Head of caudate nucleus (tissue), 42 donors: ENCODE measurements around the gene C1GALT1.
"Not testable (repeated sequence)": the region's sequence is repeated elsewhere in the genome, so short reads cannot be mapped to it uniquely, and the experiment has no call there.

Experiments used
- DNase-seq, 42 donors: peaks; one replicate each; pipeline versions ENCODE4 v3.0.0 to v3.0.0-alpha.2; 2020 to 2021; ENCODE audit warnings: mixed read lengths in 7 of 42
- intact Hi-C: fragments of 100-400 bp; cut with DNase I; formaldehyde crosslinking; loops from one replicate; pipeline ENCODE4 v1.15.0; 2022

C1GALT1 gene

DNA sequence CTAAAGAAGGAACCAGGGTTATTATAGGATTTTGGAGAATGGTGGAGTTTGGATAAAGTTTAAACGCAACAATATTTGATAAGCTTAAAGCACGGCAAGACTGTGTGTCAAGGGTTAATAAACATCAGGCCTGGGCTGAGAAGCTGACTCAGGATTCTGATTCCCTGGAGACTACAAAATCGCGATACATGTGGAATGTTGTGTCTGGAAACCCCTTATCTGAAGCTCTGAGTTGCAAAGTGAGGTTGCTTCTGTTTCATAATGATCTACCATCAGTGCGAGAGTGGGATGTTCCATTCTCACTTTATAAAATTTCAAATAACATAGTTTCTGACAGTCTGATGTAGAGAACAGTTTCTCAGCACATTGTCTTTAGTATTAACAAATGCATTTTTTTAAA lies 7.8 kb downstream of the C1GALT1 start:
- intact Hi-C loops = no loop called here
- DNase-seq = no peak

DNA sequence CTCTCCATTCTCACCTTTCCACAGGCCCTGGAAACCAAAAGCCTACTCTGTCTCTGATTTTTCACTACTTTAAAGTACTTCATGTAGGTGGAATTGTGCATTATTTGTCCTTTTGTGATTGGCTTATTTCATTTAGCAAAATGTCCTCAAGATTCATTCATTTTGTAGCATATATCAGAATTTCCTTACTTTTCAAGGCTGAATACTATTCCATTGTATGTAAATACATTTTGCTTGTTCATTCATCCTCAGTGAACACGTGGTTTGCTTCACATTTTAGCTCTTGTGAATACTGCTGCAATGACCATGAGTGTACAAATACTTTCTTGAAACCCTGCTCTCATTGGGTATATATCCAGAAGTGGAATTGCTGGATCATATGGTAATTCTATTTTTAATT lies 8.8 kb downstream of the C1GALT1 start:
- intact Hi-C loops = no loop called here
- DNase-seq = no peak

DNA sequence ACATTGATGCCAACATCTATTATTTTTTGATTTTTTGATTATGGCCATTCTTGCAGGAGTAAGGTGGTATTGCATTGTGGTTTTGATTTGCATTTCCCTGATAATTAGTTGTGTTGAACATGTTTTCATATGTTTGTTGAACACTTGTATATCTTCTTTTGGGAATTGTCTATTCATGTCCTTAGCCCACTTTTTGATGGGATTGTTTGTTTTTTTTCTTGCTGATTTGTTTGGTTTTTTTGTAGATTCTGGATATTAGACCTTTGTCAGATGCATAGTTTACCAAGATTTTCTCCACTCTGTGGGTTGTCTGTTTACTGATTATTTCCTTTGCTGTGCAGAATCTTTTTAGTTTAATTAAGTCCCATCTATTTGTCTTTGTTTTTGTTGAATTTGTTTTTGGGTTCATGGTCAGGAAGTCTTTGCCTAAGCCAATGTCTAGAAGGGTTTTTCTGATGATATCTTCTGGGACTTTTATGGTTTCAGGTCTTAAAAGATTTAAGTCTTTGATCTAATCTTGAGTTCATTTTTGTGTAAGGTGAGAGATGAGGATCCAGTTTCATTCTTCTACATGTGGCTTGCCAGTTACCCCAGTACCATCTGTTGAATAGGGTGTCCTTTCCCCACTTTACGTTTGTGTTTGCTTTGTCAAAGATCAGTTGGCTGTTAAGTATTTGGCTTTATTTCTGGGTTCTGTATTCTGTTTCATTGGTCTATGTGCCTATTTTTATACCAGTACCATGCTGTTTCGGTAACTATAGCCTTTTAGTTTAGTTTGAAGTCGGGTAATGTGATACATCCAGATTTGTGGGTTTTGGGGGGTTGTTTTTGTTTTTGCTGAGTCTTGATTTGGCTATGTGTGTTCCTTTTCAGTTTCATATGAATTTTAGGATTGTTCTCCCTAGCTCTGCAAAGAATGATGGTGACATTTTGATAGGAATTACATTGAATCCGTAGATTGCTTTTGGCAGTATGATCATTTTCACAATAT lies 10.7 kb downstream of the C1GALT1 start:
- DNase-seq, intact Hi-C loops: not testable (repeated sequence)

DNA sequence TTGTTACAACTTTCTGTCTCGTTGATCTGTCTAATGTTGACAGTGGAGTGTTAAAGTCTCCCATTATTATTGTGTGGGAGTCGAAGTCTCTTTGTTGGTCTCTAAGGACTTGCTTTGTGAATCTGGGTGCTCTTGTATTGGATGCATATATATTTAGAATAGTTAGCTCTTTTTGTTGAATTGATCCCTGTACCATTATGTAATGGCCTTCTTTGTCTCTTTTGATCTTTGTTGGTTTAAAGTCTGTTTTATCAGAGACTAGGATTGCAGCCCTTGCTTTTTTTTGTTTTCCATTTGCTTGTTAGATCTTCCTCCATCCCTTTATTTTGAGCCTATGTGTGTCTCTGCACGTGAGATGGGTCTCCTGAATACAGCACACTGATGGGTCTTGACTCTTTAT lies 17.2 kb downstream of the C1GALT1 start:
- intact Hi-C loops, DNase-seq: not testable (repeated sequence)

DNA sequence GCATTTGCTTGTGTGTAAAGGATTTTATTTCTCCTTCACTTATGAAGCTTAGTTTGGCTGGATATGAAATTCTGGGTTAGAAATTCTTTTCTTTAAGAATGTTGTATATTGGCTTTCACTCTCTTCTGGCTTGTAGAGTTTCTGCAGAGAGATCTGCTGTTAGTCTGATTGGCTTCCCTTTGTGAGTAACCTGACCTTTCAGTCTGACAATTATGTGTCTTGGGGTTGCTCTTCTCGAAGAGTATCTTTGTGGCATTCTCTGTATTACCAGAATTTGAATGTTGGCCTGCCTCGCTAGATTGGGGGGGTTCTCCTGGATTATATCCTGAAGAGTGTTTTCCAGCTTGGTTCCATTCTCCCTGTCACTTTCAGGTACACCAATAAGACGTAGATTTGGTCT lies 17.9 kb downstream of the C1GALT1 start:
- intact Hi-C loops, DNase-seq: not testable (repeated sequence)

DNA sequence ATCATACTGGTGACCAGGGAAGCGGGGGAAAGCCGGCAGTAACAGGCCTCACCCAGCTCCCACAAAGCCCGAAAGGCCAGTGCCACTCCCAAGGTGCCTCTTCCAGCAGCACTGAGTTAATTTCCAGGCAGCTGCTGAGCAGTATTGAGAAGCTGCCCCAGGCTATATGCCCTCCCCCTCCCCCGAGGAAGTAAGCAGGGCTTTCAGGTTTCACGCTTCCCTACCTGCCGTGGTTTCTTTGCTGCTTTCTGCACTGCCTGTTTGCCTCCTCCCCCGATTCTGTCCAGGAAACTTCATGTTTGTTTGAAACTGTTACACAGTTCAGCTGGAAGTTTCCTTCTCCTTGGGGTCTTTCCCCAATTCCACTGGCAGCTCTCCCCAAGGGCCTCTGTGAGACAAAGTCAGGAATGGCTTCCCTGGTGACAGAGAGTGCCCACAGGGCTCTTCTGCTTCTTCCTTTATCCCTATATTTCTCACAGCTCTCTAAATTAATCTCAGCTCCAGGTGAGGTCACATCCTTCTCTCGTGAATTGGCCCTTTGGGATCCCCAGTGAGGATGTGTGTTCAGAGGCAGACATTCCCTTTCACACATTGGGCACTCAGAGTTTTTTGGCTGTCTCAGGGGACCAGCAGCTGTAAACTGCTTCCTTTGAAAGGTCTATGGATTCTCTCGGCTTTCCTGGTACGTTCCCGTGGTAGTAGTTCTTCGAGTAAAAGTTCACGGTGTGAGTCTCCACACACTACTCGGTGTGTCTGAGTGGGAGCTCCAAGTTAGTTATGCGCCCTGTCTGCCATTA lies 19.4 kb downstream of the C1GALT1 start:
- peak in 1 of 42 donors; percentile 6 for DNase-seq
- intact Hi-C loops = no loop called here

DNA sequence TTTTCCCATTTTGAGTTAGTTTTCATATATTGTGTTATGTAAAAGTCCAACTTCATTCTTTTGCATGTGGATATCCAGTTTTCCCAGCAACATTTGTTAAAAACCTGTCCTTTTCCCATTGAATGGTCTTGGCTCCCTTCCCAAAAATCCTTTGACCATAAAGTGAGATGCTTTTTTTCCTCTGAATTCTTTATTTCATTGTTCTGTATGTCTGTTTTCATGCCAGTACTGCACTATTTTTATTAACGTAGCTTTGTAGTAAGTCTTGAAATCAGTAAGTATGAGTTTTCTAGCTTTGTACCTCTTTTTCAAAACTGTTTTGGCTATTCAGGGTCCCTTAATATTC lies 20.0 kb downstream of the C1GALT1 start:
- intact Hi-C loops = no loop called here
- no peak for DNase-seq

DNA sequence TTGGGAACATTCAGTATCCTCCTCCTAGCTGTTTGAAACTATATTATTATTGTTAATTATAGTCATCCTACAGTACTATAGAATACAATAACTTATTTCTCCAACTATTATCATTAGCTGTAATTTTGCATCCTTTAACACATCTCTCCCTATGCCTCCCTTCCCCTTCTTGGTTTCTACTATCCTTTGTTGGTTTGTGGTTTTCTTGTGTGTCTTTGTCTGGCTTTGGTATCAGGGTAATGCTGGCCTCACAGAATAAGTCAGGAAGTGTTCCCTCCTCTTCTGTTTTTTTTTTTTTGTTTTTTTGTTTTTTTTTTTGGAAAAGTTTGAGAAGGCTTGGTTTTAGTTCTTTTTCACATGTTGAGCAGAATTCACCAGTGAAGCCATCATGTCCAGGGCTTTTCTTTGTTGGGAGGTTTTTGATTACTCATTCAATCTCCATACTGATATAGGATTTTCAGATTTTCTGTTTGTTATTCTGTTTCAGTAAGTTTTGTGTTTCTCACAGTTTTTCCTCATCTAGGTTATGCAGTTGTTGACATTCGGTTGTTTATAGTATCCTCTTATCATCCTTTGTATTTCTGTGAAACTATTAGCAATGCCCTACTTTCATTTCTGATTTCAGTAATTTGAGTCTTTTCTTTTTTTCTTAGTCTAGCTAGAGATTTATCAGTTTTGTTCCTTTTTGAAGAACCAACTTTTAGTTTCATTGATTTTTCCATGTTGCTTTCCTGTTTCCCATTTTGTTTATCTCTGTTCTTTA lies 21.6 kb downstream of the C1GALT1 start:
- intact Hi-C loops = no loop called here

DNA sequence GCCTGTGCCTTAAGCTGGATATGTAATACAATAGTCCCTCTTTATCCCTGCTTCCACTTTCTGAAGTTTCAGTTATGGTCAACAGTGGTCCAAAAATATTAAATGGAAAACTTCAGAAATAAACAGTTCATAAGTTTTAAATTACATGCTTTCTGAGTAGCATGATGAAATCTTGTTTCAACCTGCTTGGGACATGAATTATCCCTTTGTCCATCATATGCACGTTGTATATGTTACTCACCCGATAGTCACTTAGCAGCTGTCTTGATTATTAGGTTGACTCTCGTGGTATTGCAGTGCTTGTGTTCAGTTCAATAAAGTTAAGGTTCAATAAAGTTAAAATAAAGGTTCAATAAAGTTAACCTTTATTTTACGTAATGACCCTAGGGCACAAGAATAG lies 25.5 kb downstream of the C1GALT1 start:
- DNase-seq = no peak
- intact Hi-C loops = no loop called here

More for the DNA sequence above, 21.6 kb downstream of the C1GALT1 start:
- DNase-seq = no peak

DNA sequence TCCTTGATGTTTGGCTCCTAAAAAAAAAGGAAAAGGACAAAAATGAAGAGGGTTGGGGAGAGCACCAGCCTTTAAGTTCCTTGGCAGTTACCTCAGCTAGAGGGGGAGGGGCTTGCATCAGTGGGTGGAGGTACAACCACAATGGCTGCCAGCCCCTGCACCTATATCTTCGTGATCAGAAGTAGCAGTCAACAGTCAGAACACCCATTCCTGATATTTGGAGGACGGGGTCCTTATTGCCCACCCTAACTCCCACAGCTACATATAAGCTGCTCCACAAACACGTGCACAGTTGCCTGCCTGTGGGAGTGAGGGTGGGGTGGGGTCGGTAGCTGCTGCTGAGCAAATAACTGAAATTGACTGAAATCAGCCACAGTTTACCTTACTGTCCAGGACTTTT lies 26.2 kb downstream of the C1GALT1 start:
- DNase-seq = no peak
- intact Hi-C loops = no loop called here

DNA sequence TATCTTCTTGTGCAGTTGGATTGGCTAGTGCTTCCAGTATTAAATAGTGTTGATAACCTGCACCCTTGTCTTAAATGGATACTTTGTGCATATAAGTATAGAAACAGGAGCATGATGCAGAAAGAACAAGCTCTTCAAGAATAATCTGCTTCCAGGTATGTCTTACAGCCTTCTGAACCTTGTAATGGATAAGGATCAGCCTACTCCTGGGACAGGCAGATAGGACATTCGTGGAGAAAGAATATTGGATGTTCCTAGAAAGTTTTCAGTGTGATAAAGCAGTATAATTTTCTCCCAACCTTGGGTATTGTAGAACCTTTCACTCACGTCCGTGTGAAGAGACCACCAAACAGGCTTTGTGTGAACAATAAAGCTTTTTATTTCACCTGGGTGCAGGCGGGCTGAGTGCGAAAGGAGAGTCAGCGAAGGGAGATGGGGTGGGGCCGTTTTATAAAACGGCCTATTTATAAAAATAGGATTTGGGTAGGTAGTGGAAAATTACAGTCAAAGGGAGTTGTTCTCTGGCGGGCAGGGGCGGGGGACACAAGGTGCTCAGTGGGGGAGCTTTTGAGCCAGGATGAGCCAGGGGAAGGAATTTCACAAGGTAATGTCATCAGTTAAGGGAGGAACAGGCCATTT lies 27.2 kb downstream of the C1GALT1 start:
- intact Hi-C loops = no loop called here
- DNase-seq = peak in 34 of 42 donors; percentile 6 to 78 (median 40)

DNA sequence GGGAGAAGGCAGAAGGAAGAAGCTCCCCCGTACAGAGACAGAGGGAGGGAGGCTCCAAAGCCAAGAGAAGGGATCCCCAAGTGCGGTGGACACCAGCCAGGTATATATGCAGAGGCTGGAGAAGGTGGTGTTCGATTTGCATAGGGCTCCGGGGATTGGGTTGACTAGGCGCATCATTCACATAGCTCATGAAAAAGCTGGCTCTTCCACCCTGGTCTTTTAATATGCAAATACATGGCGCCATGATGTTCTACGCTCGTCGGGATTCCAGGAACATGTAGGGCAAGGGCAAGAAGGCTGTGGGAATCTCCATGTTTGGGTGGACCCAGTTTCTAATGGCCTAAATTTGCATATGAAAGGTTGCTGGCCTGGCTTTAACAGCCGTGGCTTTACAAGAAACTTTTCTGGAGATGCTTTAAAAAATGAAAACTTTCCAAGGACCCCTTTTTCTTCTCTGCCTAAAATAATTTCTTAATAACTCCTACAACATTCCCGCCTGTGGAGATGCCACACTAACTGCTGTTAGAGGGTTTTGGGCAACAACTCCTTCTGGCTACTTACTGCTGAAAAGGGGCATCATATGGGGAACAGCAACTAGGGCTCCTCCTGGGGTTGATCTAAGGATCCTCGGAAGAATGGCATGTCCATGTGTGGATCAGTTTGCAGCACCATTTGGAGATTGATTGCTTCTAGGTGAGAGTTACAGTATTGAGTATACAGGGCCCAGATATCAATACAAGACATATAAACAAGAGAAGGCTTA lies 28.3 kb downstream of the C1GALT1 start:
- intact Hi-C loops = no loop called here
- peak in 1 of 42 donors; percentile 33 for DNase-seq

DNA sequence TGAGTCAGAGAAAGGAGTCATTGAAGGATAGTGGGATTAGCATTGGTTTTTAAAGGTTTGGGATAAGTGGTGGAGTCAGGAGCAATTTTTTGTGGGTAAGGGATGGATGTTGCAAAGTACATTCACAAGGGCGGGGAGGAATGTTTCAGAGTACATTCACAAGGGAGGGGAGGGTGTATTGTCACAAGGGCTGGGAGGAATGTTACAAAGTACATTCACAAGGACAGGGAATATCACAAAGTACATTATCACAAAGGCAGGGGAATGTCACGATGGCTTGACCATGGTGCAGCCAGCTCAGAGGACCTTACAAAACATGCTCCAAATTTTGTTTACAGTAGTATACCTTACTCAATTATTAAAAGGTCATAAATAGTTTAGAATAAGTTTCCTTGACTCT lies 30.3 kb downstream of the C1GALT1 start:
- DNase-seq = no peak
- intact Hi-C loops = no loop called here

DNA sequence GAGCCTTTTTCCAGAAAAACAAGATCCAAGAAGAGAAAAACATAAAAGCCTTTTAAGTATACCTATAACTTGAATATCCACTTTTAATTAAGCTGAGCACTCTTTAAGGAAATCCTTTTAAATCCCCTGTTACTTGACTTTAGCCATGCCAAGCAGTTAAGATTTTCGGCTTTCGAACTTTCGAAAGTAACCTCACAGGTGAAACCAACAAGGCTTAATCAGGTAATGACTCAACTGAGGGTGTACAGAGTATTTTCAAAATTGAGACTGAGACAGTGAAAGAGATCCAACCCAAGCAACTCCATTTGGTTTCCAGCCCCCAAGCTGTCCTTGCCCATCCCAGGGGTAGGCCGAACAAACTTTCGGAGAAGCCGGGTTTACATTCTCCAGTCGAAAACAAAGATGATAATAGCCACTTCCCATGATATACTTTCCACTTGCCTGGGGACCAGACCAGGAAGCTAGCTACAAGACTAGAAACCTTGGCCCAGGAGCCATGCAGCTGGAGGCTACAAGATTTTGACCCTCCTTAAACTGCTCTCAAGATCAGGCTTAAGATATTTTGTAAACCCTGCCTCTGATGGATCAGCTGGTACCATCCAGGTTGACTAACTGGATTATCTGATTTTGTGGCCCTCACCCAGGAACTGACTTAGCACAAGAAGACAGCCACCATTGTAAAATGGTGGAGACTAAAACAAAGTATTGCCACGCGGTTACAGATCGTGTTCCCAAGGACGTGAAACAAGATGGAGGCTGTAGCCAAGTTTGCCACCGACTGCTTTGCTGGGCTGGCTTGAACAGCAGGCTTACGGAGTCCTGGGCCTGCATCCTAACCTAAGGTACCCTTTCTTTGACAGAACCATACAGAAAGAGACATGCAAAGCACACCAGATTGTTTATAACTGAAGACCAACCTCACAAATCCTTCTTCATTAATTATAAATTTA lies 32.3 kb downstream of the C1GALT1 start:
- no peak for DNase-seq
- intact Hi-C loops = no loop called here

DNA sequence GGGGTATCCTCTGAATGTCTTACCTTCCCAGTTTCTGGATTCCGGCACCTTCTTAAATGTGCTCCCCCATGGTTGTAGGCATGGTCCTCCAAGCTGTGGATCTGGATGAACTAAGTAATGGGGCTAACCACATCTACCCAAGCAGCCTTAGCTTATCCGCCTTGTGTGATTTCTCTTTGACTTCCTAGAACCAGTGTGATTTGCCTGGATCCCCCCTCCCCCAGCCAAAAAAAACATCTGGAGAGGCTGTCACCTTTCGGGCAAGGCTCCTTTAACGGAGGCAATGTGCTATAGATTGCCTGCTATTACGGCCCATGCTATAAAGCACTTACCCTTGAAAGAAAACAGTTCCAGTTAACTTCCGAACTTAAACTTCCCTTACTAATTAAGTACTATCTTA lies 33.9 kb downstream of the C1GALT1 start:
- intact Hi-C loops = no loop called here
- no peak for DNase-seq

DNA sequence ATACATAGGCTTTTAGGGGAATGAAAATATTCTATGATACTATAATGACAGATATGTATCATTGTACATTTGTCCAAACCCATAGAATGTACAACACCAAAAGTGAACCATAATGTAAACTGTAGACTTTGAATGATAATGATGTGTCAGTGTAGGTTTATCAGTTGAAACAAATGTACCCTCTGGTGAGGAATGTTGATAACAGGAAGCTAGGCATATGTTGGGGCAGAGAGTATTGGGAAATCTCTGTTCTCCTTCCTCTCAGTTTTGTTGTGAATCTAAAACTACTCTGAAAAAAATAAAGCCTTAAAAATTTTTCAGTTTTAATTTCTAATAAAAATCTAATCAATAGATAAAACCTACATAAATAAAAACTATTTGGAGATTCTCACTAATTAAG lies 36.9 kb downstream of the C1GALT1 start:
- intact Hi-C loops = no loop called here
- no peak for DNase-seq

DNA sequence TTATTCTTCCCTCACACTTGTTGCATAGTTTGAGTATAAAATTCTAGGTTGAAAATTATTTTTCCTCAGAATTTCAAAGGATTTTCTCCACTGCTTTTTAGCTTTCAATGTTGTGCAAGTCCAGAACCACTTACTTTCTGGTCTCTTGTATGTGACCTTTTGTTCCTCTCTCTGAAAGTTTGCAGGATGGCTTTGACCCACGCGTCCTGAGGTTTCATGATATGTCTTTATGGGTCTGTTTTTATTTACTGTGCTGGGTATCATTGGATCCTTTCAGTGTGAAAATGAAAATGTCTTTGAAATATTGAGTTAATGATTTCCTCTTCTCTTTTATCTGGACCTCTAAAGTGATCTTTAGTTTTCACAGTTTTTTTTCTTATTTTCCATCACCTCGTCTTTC lies 38.5 kb downstream of the C1GALT1 start:
- no peak for DNase-seq
- intact Hi-C loops = no loop called here
